Mesendoderm (in vitro differentiated cells): Measurements from ENCODE around the gene LINC00305. TPM values are rescaled to one million over a fixed set of nuclear protein-coding genes. Genes with fewer than 3 reads are reported as not detected.

ENCODE experiments used
- DNase-seq: peaks from one replicate; pipeline ENCODE4 v3.0.0; 2013
- H2AK5ac ChIP-seq: 2 replicates; pipeline ENCODE4 v1.6.1; 2013; ENCODE audit warnings: low read length, inconsistent platforms
- H2BK120ac ChIP-seq: 2 replicates; pipeline ENCODE4 v1.6.1; 2013; ENCODE audit warnings: low read depth, mild to moderate bottlenecking, low read length, moderate library complexity, mixed read lengths
- H2BK15ac ChIP-seq: replicated peaks from 2 replicates; pipeline ENCODE4 v1.6.1; 2013; ENCODE audit warnings: low read depth, mild to moderate bottlenecking, moderate library complexity
- H2BK5ac ChIP-seq: 2 replicates; pipeline ENCODE4 v1.6.1; 2013; ENCODE audit warnings: low read length, inconsistent platforms
- H3K18ac ChIP-seq: 2 replicates; pipeline ENCODE4 v1.6.1; 2013; ENCODE audit warnings: mild to moderate bottlenecking, low read length, mixed read lengths
- H3K23ac ChIP-seq: one replicate; pipeline ENCODE4 v1.6.1; 2013; ENCODE audit warnings: low read length
- H3K27ac ChIP-seq: 2 replicates; pipeline ENCODE4 v1.5.1; 2013; ENCODE audit warnings: low read depth, mild to moderate bottlenecking, inconsistent platforms, low read length, moderate library complexity
- H3K27me3 ChIP-seq: 2 replicates; pipeline ENCODE4 v1.6.1; 2013; ENCODE audit warnings: low read length, control low read depth, mild to moderate bottlenecking, inconsistent platforms; ENCODE audit not compliant: insufficient read depth, poor library complexity
- H3K36me3 ChIP-seq: 2 replicates; pipeline ENCODE4 v1.6.1; 2013; ENCODE audit warnings: low read length, inconsistent platforms; ENCODE audit not compliant: control insufficient read depth, insufficient read depth
- H3K4ac ChIP-seq: one replicate; pipeline ENCODE4 v1.6.1; 2013; ENCODE audit warnings: low read depth, mild to moderate bottlenecking, low read length, moderate library complexity
- H3K4me1 ChIP-seq: 2 replicates; pipeline ENCODE4 v1.6.1; 2013; ENCODE audit warnings: low read depth, low read length, inconsistent platforms; ENCODE audit not compliant: control insufficient read depth
- H3K4me2 ChIP-seq: 2 replicates; pipeline ENCODE4 v1.6.1; 2013; ENCODE audit warnings: low read length
- H3K4me3 ChIP-seq: 2 replicates; pipeline ENCODE4 v1.5.1; 2013; ENCODE audit warnings: mild to moderate bottlenecking, low read length
- H3K56ac ChIP-seq: one replicate; pipeline ENCODE4 v1.6.1; 2013; ENCODE audit warnings: low read length
- H3K79me1 ChIP-seq: 2 replicates; pipeline ENCODE4 v1.6.1; 2013; ENCODE audit warnings: low read length, inconsistent platforms
- H3K79me2 ChIP-seq: 2 replicates; pipeline ENCODE4 v1.6.1; 2013; ENCODE audit warnings: mild to moderate bottlenecking, low read length; ENCODE audit not compliant: control insufficient read depth, insufficient read depth
- H3K9ac ChIP-seq: 2 replicates; pipeline ENCODE4 v1.6.1; 2013; ENCODE audit warnings: low read length, inconsistent platforms
- H4K5ac ChIP-seq: one replicate; pipeline ENCODE4 v1.6.1; 2013; ENCODE audit warnings: low read length
- H4K8ac ChIP-seq: one replicate; pipeline ENCODE4 v1.6.1; 2013; ENCODE audit warnings: low read depth, mild to moderate bottlenecking, control low read depth, low read length, moderate library complexity
- WGBS: extraction: QIAGEN DNeasy Blood & Tissue Kit; methylation state at CpG from one replicate; pipeline ENCODE4 v1.1.7; 2013; ENCODE audit warnings: low lambda C conversion rate, missing lambda C conversion rate; ENCODE audit not compliant: insufficient coverage; ENCODE audit errors: extremely low coverage; 5-methylcytosine and 5-hydroxymethylcytosine counted together
- polyA plus RNA-seq, 2 experiments: library from polyadenylated mRNA; stranded (reverse); fragments of 200-250 nt; gene quantifications; one replicate each; pipeline ENCODE4 v1.2.3, GENCODE V29; 2013

The LINC00305 gene
- not detected for polyA plus RNA-seq (2013, experiment 1 of 2)
- not detected for polyA plus RNA-seq (2013, experiment 2 of 2)

- no peak within 1 kb of the TSS for H2BK120ac ChIP-seq
- no peak within 1 kb of the TSS for H3K4me3 ChIP-seq
- DNase-seq = no peak
- no peak within 1 kb of the TSS for H3K18ac ChIP-seq
- H3K79me1 ChIP-seq = no peaks in the 10 kb centered on the region
- no peak within 1 kb of the TSS for H3K27ac ChIP-seq
- H2AK5ac ChIP-seq = no peak within 1 kb of the TSS
- no peak within 1 kb of the TSS for H3K4ac ChIP-seq
- no peak within 1 kb of the TSS for H3K56ac ChIP-seq
- no peak within 1 kb of the TSS for H4K8ac ChIP-seq
- WGBS = no CpG with 5 or more reads among the region's 3 CpGs
- H4K5ac ChIP-seq = no peak within 1 kb of the TSS
- H3K4me2 ChIP-seq = no peak within 1 kb of the TSS
- H3K79me2 ChIP-seq = no peaks in the 10 kb centered on the region
- no peaks in the 10 kb centered on the region for H3K27me3 ChIP-seq
- H3K36me3 ChIP-seq = no peaks in the 10 kb centered on the region
- no peak within 1 kb of the TSS for H3K23ac ChIP-seq
- no peaks in the 10 kb centered on the region for H3K4me1 ChIP-seq
- H2BK15ac ChIP-seq = no peak within 1 kb of the TSS
- H2BK5ac ChIP-seq = no peak within 1 kb of the TSS
- H3K9ac ChIP-seq = no peak within 1 kb of the TSS
Observed at GRCh38 chr18:64148988-64149387, at the start of gene LINC00305. Gene LINC00305, minus strand, starts transcription at chr18:64149088.

- no peak overlapping the region for H3K27ac ChIP-seq
- H4K5ac ChIP-seq = no peak overlapping the region
- no peak overlapping the region for H4K8ac ChIP-seq
- no peak overlapping the region for H2BK15ac ChIP-seq
- no peak overlapping the region for H2AK5ac ChIP-seq
- no peak overlapping the region for H3K23ac ChIP-seq
- H3K79me1 ChIP-seq = no peaks in the 10 kb centered on the region
- no peaks in the 10 kb centered on the region for H3K36me3 ChIP-seq
- H3K9ac ChIP-seq = no peak overlapping the region
- no peaks in the 10 kb centered on the region for H3K4me1 ChIP-seq
- no peak overlapping the region for H3K18ac ChIP-seq
- no peaks in the 10 kb centered on the region for H3K27me3 ChIP-seq
- no peak for DNase-seq
- H3K56ac ChIP-seq = no peak overlapping the region
- WGBS = no CpG with 5 or more reads among the region's 2 CpGs
- no peak overlapping the region for H2BK5ac ChIP-seq
- H3K4me2 ChIP-seq = no peak overlapping the region
- H3K4ac ChIP-seq = no peak overlapping the region
- H3K79me2 ChIP-seq = no peaks in the 10 kb centered on the region
- no peak overlapping the region for H3K4me3 ChIP-seq
- H2BK120ac ChIP-seq = no peak overlapping the region
Observed at GRCh38 chr18:64191069-64191468, 42.2 kb upstream of the LINC00305 start.

DNA sequence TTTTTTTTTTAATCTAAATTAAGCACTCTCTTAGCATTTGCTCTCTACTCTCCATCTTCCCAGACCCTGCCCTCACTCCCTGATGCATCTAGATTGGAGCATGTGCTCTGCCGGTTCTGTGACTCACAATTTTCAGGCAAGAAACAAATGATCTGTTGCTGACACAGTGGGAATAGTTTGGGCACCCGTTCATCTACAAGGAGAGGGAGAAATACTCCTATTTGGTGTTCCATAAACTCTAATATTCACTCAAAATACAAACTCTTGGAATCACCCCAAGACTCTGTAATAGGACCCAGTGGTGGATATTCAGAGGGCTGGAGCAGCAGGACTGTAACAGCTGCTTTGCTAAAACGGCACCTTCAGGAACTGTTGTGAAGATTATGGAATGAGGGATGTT is 37.1 kb upstream of the LINC00305 start:
- no peak overlapping the region for H2BK120ac ChIP-seq
- no peaks in the 10 kb centered on the region for H3K27me3 ChIP-seq
- no peak overlapping the region for H3K4me2 ChIP-seq
- H3K36me3 ChIP-seq = no peaks in the 10 kb centered on the region
- H3K18ac ChIP-seq = no peak overlapping the region
- H3K4me1 ChIP-seq = no peaks in the 10 kb centered on the region
- H4K8ac ChIP-seq = no peak overlapping the region
- H3K9ac ChIP-seq = no peak overlapping the region
- no peak overlapping the region for H3K4ac ChIP-seq
- no peak overlapping the region for H2BK5ac ChIP-seq
- no peak overlapping the region for H3K27ac ChIP-seq
- H3K4me3 ChIP-seq = no peak overlapping the region
- H3K56ac ChIP-seq = no peak overlapping the region
- no peak overlapping the region for H3K23ac ChIP-seq
- WGBS = no CpG with 5 or more reads among the region's 3 CpGs
- H2BK15ac ChIP-seq = no peak overlapping the region
- no peak for DNase-seq
- H3K79me1 ChIP-seq = no peaks in the 10 kb centered on the region
- H4K5ac ChIP-seq = no peak overlapping the region
- H2AK5ac ChIP-seq = no peak overlapping the region
- no peaks in the 10 kb centered on the region for H3K79me2 ChIP-seq

DNA sequence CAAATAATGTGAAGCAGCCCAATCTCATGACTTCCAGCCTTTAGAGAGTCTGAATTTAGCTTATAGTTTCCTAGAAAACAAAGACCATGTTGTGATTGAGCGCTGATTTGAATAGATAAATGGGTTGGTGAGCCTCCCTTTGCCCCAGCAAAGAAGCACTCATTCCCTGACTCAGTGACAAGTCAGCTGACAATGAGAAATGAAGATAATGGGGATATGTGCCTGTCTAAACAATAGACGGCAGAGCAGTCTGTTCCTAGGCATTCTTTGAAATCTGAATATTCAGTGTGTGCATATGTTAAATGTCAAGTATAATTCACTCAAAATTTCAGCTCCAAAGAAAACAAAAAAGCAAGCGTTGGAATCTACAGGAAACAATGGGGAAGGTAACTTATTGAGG is 34.8 kb upstream of the LINC00305 start:
- Histone ChIP-seq H3K56ac (no peak overlapping the region), H4K5ac (no peak overlapping the region), H3K4ac (no peak overlapping the region), H3K18ac (no peak overlapping the region), H2BK5ac (no peak overlapping the region), H2BK120ac (no peak overlapping the region), H3K79me1 (no peaks in the 10 kb centered on the region), H3K27me3 (no peaks in the 10 kb centered on the region), H4K8ac (no peak overlapping the region), H3K4me3 (no peak overlapping the region), H2BK15ac (no peak overlapping the region), H3K27ac (no peak overlapping the region), H3K36me3 (no peaks in the 10 kb centered on the region), H3K4me2 (no peak overlapping the region), H3K23ac (no peak overlapping the region), H3K4me1 (no peaks in the 10 kb centered on the region), H2AK5ac (no peak overlapping the region), H3K79me2 (no peaks in the 10 kb centered on the region), H3K9ac (no peak overlapping the region)
- WGBS = no CpG with 5 or more reads among the region's 3 CpGs
- no peak for DNase-seq

DNA sequence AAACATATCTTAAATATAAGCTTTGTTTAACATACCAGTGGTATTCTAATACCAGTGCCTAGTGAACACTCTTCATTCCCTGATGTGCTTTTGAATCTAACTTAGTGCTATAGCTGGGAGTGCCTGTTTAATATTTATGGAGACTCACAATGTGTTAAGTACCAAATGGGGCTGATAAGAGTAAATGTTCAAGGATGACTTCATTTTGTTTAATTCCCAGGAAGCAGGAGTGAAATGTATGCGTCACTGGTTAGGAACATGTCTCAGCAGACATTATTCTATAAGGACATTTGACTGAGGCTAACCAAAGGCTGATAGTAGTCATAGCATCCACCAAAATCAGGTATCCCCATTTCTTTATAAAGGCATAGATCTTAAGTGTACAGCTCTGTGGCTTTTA is 31.7 kb upstream of the LINC00305 start:
- H4K5ac ChIP-seq = no peak overlapping the region
- no peak overlapping the region for H3K4ac ChIP-seq
- WGBS = no CpG with 5 or more reads among the region's 1 CpG
- no peak for DNase-seq
- no peak overlapping the region for H2AK5ac ChIP-seq
- no peaks in the 10 kb centered on the region for H3K36me3 ChIP-seq
- H3K27ac ChIP-seq = no peak overlapping the region
- H3K79me2 ChIP-seq = no peaks in the 10 kb centered on the region
- H2BK120ac ChIP-seq = no peak overlapping the region
- no peak overlapping the region for H3K9ac ChIP-seq
- H3K4me1 ChIP-seq = no peaks in the 10 kb centered on the region
- no peak overlapping the region for H4K8ac ChIP-seq
- H3K4me3 ChIP-seq = no peak overlapping the region
- no peak overlapping the region for H3K4me2 ChIP-seq
- H3K23ac ChIP-seq = no peak overlapping the region
- no peaks in the 10 kb centered on the region for H3K27me3 ChIP-seq
- H3K79me1 ChIP-seq = no peaks in the 10 kb centered on the region
- H3K18ac ChIP-seq = no peak overlapping the region
- no peak overlapping the region for H2BK5ac ChIP-seq
- H2BK15ac ChIP-seq = no peak overlapping the region
- H3K56ac ChIP-seq = no peak overlapping the region

DNA sequence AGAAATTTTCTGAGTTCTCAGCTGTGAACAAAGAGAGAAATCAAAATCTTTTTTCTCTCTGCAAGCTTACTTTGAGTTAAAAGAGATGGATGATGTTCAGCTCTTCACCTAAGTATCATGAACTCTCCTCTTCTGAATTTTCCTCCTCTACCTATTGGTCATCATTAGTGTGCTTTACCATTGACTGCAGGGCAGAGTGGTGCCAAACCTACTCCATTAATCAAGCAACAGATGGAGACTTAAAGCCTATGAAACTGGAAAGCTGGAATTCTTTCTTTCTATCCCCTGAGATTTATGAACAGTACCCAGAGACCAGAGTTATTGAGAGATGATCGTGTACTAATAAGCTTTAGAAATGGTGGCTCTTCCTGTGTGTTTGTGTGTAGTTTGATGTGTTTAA is 31.3 kb upstream of the LINC00305 start:
- no peak overlapping the region for H3K4me3 ChIP-seq
- H2AK5ac ChIP-seq = no peak overlapping the region
- no peak overlapping the region for H2BK120ac ChIP-seq
- H3K56ac ChIP-seq = no peak overlapping the region
- H3K18ac ChIP-seq = no peak overlapping the region
- no peaks in the 10 kb centered on the region for H3K36me3 ChIP-seq
- H4K5ac ChIP-seq = no peak overlapping the region
- no peaks in the 10 kb centered on the region for H3K27me3 ChIP-seq
- no peak overlapping the region for H3K23ac ChIP-seq
- H3K4ac ChIP-seq = no peak overlapping the region
- no peak overlapping the region for H2BK5ac ChIP-seq
- no peak overlapping the region for H3K27ac ChIP-seq
- no peak for DNase-seq
- no peak overlapping the region for H4K8ac ChIP-seq
- H3K4me2 ChIP-seq = no peak overlapping the region
- H3K79me1 ChIP-seq = no peaks in the 10 kb centered on the region
- H3K4me1 ChIP-seq = no peaks in the 10 kb centered on the region
- WGBS = no CpG with 5 or more reads among the region's 1 CpG
- no peak overlapping the region for H2BK15ac ChIP-seq
- no peak overlapping the region for H3K9ac ChIP-seq
- H3K79me2 ChIP-seq = no peaks in the 10 kb centered on the region
